NCI-H774 (cell line): Measurements from ENCODE around the gene GNAZ.
A peak's percentile ranks its signal among the peaks of the same experiment; 100 is the strongest.

Experiments
- DNase-seq: peaks from one replicate; lab custom pipeline; 2025; lab: John Stamatoyannopoulos, UW

The GNAZ gene

DNA sequence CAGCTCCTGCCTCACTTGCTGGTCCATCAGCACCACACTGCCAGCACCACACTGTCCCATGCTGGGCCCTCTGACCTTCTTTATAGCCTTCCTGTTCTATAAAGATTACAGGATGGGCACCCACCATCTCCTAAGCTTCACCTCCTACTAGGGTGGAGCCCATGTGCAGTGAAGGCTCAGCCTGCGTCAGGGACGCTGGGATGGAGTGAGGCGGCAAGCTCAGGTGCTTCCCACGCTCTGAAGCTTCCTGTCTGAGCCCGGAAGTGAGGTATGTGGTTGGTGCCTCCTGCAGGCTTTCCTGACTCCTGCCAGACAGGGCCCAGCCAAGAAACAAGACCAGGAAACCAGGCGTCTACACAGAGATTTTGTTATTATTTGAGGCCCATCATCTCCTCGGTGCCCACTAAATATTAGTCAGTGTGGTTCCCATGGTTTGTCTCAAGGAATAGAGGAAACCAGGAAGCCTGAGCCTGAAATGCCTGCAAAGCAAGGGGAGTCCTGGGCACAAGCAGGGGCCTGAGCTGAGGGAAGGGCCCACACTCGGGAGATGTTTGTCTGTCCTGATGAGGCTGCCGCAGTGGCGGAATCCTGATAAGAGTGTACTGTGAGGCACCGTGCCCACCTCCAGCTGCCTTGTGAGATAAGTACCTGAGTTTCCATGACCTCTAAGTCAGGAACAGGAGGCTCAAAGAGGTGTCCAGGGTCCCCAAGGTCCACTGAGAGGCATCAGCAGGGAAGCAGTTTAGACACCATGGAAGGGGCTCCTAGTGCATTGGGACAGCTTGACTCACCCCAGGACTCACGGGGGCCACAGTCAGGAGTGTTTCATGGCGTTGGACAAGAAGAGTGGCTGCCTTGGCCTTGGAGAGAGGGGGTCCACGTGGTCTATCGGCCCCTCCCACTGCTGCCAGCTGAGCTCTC lies 49.4 kb downstream of the GNAZ start:
- no peak for DNase-seq

GRCh38 chr22:23120415-23120899 lies 50.1 kb downstream of the GNAZ start:
- no peak for DNase-seq

DNA sequence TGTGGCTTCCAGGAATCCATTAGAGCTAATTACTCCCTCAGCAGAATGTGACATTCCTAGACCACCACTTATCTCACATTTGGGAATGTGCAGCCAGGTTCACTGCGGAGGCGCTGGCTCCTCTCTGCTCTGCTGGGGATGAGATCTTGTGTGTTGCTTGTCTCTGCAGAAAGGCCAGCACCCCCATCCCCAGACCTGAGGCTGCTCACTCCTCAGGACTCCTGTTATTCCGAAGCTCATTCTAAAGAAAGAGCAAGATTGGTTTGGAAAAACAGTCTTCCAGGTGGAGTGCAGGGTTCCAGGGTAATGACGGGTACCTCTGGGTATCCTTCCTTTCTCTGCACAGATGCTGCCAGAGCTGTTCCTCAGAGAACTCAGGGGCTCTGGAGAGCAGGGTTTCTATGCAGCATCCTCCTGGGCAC lies 50.7 kb downstream of the GNAZ start:
- DNase-seq = no peak

GRCh38 chr22:23121424-23121823 lies 51.1 kb downstream of the GNAZ start:
- no peak for DNase-seq

- DNase-seq = no peak
Measured at GRCh38 chr22:23122216-23122957, 52.1 kb downstream of the GNAZ start.

- no peak for DNase-seq
Measured at GRCh38 chr22:23122992-23123803, 52.9 kb downstream of the GNAZ start.

DNA sequence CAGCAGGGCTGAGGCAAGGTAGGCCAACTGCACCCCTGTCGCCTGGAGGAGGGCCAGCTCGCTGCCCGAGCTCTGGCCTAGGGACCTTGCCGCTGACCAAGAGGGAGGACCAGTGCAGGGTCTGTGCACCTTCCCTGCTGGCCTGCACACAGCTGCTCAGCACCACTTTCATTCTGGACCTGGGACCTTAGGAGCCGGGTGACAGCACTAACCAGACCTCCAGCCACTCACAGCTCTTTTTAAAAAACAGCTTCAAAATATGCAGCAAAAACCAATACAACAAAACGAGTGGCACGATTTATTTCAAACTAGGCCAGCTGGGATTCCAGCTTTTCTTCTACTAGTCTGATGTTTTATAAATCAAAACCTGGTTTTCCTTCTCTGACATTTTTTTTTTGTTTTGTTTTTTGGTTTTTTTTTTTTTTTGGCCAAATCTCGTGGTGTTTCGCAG lies 53.5 kb downstream of the GNAZ start:
- DNase-seq = no peak

GRCh38 chr22:23124611-23125511 lies 54.5 kb downstream of the GNAZ start:
- no peak for DNase-seq

GRCh38 chr22:23125512-23126103 lies 55.3 kb downstream of the GNAZ start:
- DNase-seq = no peak

- DNase-seq = no peak
Measured at GRCh38 chr22:23126165-23127054, 56.1 kb downstream of the GNAZ start.

DNA sequence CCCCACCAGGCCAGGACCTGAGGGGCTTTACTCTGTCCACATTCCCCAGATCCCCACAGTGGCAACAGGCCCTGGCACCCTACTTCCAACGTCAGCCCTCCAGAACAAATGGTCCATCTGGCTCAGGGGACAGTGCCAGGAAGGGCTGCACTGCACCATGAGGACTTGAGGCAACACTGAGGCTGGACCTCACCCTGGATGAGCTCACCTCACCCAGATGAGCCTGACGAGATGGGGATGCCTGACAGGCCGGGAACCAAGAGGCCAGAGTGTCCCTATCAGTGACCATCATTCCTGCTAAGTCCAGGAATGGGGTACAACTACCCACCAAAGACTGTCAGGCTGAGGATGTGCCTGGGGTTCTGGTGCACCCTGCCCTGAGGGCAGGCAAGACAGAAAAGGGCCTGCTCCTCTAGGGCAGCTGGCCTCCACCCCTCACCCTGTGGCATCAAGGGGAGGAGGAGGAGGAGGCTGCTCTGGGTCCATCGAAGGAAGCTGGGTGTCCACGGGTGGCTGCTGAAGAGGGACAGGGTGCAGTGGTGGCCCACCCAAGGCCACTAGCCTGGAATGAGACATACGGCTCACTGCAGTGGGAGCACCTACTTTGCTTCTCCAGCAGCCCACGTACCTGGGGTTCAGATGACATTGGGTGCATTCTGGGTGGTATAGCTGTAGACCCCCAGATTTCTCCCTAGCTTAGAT lies 56.9 kb downstream of the GNAZ start:
- no peak for DNase-seq

DNA sequence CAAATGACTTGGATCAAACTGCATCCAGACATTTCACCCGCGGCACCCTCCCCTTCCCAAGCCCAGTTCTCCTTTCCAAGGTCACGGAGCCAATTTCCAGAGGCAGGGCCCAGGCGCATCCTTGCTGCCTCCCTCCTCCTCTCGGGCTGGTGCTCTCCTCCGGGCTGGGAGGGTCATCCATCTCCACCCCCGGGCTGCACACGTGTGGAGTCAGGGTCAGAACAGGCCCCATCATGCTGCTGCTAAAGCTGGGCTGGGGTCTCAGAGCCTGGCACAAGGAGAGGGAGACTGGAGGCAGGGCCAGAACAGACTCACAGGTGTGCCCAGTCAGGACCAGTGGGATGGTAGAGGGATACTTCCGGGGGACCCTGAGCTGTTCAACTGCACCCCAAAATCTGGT lies 57.5 kb downstream of the GNAZ start:
- DNase-seq = no peak

- DNase-seq = peak; percentile 25
Measured at GRCh38 chr22:23128269-23129108, 58.2 kb downstream of the GNAZ start.

- DNase-seq = no peak
Measured at GRCh38 chr22:23129149-23129548, 58.8 kb downstream of the GNAZ start.

GRCh38 chr22:23130697-23131096 lies 60.4 kb downstream of the GNAZ start:
- no peak for DNase-seq

DNA sequence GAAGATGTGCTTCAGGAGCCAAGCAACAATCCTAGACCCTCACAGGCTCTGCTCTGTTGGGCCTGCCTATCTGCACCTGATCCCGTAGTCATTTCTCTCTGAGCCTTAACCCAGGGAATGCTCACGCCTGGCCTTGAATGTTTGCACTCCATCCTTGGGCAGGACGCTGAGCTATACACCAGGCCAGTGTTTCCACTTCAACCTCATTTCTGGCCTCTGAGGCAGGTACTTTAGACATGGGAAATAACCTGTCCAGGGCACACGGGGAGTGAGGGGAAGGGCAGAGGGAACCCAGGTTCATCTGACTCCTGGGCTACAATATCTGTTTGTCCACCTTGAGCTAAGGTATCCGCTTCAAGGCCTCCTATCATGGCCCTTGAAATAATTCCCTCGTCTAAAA lies 61.6 kb downstream of the GNAZ start:
- DNase-seq = no peak

DNA sequence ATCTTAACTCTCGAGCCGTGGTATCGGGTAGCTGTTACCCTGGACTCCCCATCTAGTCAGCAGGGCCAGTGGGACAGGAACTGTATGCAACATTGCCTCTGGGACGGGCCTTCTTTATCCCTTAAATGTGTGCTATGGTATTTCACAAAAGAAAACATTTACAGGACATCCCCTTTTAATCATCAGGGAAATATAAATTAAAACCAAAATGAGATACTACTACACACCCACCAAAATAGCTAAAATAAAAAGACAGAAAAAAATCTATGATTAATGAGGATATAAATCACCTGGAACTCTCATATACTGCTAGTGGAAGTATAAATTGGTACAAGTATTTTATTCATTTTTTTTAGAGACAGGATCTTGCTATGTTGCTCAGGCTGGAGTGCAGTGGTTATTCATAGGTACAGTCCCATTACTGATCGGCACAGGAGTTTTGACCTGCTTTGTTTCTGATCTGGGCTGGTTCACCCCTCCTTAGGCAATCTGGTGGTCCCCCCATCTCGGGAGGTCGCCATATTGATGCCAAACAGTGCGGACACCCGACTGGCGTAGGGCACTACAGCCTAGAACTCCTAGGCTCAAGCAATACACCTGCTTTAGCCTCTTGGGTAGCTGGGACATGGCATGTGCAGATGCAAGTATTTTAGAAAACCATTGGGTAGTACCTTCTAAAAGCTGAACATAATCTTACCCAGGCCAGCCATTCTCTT lies 62.2 kb downstream of the GNAZ start:
- DNase-seq = no peak
